Mesangial cell (primary cell): ENCODE data around the gene FAM229B. TPM values are rescaled to one million over a fixed set of nuclear protein-coding genes. Genes with fewer than 3 reads are reported as not detected.

Experiments
- total RNA-seq: library from RNA; depleted of rRNA; stranded (reverse); fragments of >200 nt; gene quantifications from 2 replicates; pipeline ENCODE4 v1.2.3, GENCODE V29; 2015

The FAM229B gene
- total RNA-seq: 3.7 and 13.2 TPM in 2 replicates

DNA sequence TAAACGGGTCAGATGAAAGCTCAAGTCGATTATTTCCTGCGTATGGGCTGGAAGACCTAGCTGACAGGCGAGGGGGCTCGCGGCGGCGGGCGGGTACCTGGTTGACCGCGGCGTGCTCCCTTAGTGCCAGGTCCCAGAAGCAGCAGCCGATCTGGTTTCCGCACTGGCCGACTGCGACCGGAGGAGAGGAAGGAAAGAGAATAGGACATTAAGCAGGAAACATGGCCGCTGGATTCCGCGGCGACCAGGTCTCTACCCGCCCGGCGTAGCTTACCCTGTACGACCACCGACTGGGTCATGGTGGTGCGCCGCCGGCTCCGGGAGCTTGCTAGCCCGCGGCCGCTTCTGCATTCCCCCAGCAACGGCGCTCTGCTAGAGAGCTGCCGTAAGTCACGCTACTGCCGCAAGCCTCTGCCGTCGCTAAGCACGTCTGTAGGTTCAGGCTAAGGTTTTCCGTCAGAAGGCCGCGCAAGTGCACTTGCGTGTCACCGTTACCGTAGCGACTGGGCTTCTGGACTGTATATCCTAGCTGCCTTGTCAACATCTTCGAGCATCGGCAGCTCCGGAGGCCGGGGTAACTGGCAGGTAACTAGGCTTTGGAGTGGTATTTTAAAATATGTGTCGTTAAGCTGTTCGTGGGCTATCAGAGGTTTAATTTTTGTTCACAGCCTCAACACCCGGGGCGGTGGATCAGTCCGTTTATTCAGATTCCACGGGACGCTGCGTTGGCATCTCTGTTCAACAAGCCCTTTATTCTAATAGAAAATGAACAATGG lies at the start of gene FAM229B, which contains the start of gene TUBE1:
Gene FAM229B (plus strand): TSS at position 456 of the 776 bp plus-strand sequence. CDS start 11,693 bp downstream, outside the sequence.
Gene TUBE1 (minus strand): TSS at position 347 of the 776 bp plus-strand sequence. CDS start 48 bp downstream, at position 299.

DNA sequence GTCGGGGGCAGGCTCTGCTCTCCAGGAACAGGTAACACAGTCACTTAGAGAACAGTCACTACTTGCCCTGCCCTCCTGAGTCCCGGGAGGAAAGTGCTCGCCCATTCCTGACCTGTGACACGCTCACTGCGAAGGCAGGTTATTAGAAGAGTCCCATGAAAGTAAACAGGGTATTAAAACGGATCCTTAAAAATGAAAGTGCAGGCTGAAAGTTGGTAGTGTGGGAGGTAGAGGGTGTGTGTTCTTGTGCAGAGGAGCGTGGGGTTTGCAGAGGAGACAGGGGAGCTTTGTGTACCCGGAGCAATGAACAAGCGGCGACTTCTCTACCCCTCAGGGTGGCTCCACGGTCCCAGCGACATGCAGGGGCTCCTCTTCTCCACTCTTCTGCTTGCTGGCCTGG lies 33.4 kb upstream of the FAM229B start, which contains the start of gene CCN6:
Gene CCN6 (plus strand): TSS at position 104 of the 400 bp plus-strand sequence. CDS start 254 bp downstream, at position 358.

Other genes with a start within 250 kb of the FAM229B start
- 19.2 and 31.8 TPM in 2 replicates for gene FYN, start 214.1 kb upstream of the FAM229B start, total RNA-seq
- 0.33 TPM in 1 of 2 replicates, not detected in the other for gene CCN6, start 33.5 kb upstream of the FAM229B start, total RNA-seq
- gene TUBE1, start 109 bp upstream of the FAM229B start, total RNA-seq: 10.6 and 13.7 TPM in 2 replicates
- gene LAMA4, start 167.0 kb downstream of the FAM229B start, total RNA-seq: 2.8 and 8.5 TPM in 2 replicates